Endothelial cell of umbilical vein (primary cell): ENCODE data around the gene PCDHGA1. TPM values are rescaled to one million over a fixed set of nuclear protein-coding genes. Genes with fewer than 3 reads are reported as not detected.
A peak's percentile ranks its signal among the peaks of the same experiment; 100 is the strongest.
"Not testable (repeated sequence)": the region's sequence is repeated elsewhere in the genome, so short reads cannot be mapped to it uniquely, and the experiment has no call there.

Source experiments
- BruUV-seq: library from RNA; stranded (reverse); fragments of 400-500 nt; replicated peaks from 2 replicates; lab custom pipeline; 2021; lab: Mats Ljungman, UMichigan
- CTCF ChIA-PET: fragments of 300-600, 350-600 bp; sonication (Branson Sonifier 250); formaldehyde crosslinking; loops from one replicate; lab custom pipeline; 2021; ENCODE audit warnings: antibody characterized with exemption, inconsistent platforms; lab: Charles Lee
- POLR2A ChIA-PET: fragments of 300-600, 350-600 bp; sonication (Branson Sonifier 250); formaldehyde crosslinking; loops from one replicate; lab custom pipeline; 2021; ENCODE audit warnings: antibody characterized with exemption, inconsistent platforms; lab: Charles Lee
- DNase-seq: peaks from one replicate; pipeline ENCODE4 v3.0.0-alpha.2; 2011; ENCODE audit warnings: low read depth, low spot score
- FAIRE-seq: peaks from 2 replicates; lab custom pipeline; 2011; peaks lifted over from hg19 to GRCh38; lab: Jason Lieb, UNC
- H2AFZ ChIP-seq: 2 replicates; pipeline ENCODE4 v1.6.0; 2012; ENCODE audit warnings: low read depth, low read length, control low read depth, inconsistent platforms
- H3K27ac ChIP-seq: 2 replicates; pipeline ENCODE4 v1.5.1; 2011; ENCODE audit warnings: low read depth, mild to moderate bottlenecking, control low read depth, low read length, moderate library complexity; ENCODE audit not compliant: insufficient read depth
- H3K27me3 ChIP-seq, 2 experiments: 2 replicates each; pipeline versions ENCODE4 v1.6.0 to v1.6.1; 2011; ENCODE audit warnings: low read length in 2 of 2, mixed read lengths in 1 of 2; ENCODE audit not compliant: control insufficient read depth in 2 of 2, insufficient read depth in 2 of 2
- H3K36me3 ChIP-seq, 2 experiments: 2 replicates in 1 of 2; 3 replicates in 1 of 2; pipeline ENCODE4 v1.5.1; 2011; ENCODE audit warnings: low read length in 2 of 2, mild to moderate bottlenecking in 1 of 2, moderate library complexity in 1 of 2; ENCODE audit not compliant: control insufficient read depth in 2 of 2, insufficient read depth in 2 of 2; ENCODE audit errors: extremely low read depth in 1 of 2
- H3K4me1 ChIP-seq: 3 replicates; pipeline ENCODE4 v1.5.1; 2011; ENCODE audit warnings: mild to moderate bottlenecking, low read length; ENCODE audit not compliant: control insufficient read depth, insufficient read depth; ENCODE audit errors: extremely low read depth
- H3K4me2 ChIP-seq: 2 replicates; pipeline ENCODE4 v1.6.1; 2011; ENCODE audit warnings: low read length, control low read depth, mixed read lengths; ENCODE audit not compliant: insufficient read depth
- H3K4me3 ChIP-seq, 3 experiments: fragments of 200-600 bp in 1 of 3; sonication (generic), shearing (Covaris generic) in 1 of 3; replicated peaks in 1 of 3; 2 replicates each; pipeline ENCODE4 v1.5.1; 2011 to 2016; ENCODE audit warnings: control low read depth in 3 of 3, low read length in 3 of 3, mild to moderate bottlenecking in 2 of 3, inconsistent platforms in 1 of 3, low read depth in 1 of 3, moderate library complexity in 1 of 3; ENCODE audit not compliant: insufficient read depth in 1 of 3
- H3K79me2 ChIP-seq: 2 replicates; pipeline ENCODE4 v1.6.0; 2012; ENCODE audit warnings: low read length, inconsistent platforms; ENCODE audit not compliant: control insufficient read depth, insufficient read depth
- H3K9ac ChIP-seq: replicated peaks from 2 replicates; pipeline ENCODE3; 2011; ENCODE audit warnings: low read length, control low read depth; ENCODE audit not compliant: insufficient read depth; ENCODE audit errors: extremely low read depth
- H3K9me1 ChIP-seq: replicated peaks from 3 replicates; pipeline ENCODE4 v1.6.0; 2011; ENCODE audit warnings: mild to moderate bottlenecking, low read length; ENCODE audit not compliant: control insufficient read depth, insufficient read depth; ENCODE audit errors: extremely low read depth
- H3K9me3 ChIP-seq: replicated peaks from 2 replicates; pipeline ENCODE4 v1.5.1; 2012; ENCODE audit warnings: low read length, inconsistent platforms; ENCODE audit not compliant: control insufficient read depth, insufficient read depth
- H4K20me1 ChIP-seq: replicated peaks from 2 replicates; pipeline ENCODE3; 2011; ENCODE audit warnings: mild to moderate bottlenecking, low read length; ENCODE audit not compliant: control insufficient read depth, insufficient read depth; ENCODE audit errors: extremely low read depth
- EZH2 ChIP-seq: IDR thresholded peaks from 2 replicates; pipeline ENCODE4 v1.6.1; 2012; ENCODE audit warnings: borderline replicate concordance, low read depth, mild to moderate bottlenecking, moderate library complexity, low read length, inconsistent platforms; ENCODE audit not compliant: severe bottlenecking
- dilution Hi-C: fragments of 300-500 bp; cut with MboI; formaldehyde crosslinking; loops from one replicate; pipeline ENCODE4 v1.15.0; 2019; ENCODE audit warnings: low sequenced_read_pairs; ENCODE audit not compliant: extremely low pct_ligation_motif_present
- intact Hi-C: fragments of 100-400 bp; cut with micrococcal nuclease; formaldehyde crosslinking; loops from one replicate; pipeline ENCODE4 v1.10.0; 2022
- polyA plus RNA-seq, 4 experiments: library from polyadenylated mRNA; depleted of rRNA in 3 of 4; stranded (reverse) in 3 of 4; unstranded in 1 of 4; fragments of >200 nt; gene quantifications; 2 replicates each; pipeline versions ENCODE4 v1.2.1 to v1.2.3, GENCODE V29; 2011 to 2012; ENCODE audit warnings: missing spikeins in 1 of 4
- total RNA-seq: library from RNA; stranded (reverse); gene quantifications from 2 replicates; pipeline ENCODE4 v1.2.3, GENCODE V29; 2021
- TF ChIP-seq, protein P1 (sequence below), 2 donors: IDR thresholded peaks; 1 replicate in 1 of 2; 2 replicates in 1 of 2; pipeline ENCODE4 v1.5.1; 2011; ENCODE audit warnings: low read length in 2 of 2, mild to moderate bottlenecking in 2 of 2, moderate library complexity in 2 of 2, control low read depth in 1 of 2, inconsistent platforms in 1 of 2, low read depth in 1 of 2; ENCODE audit not compliant: insufficient read depth in 1 of 2; ENCODE audit errors: extremely low read depth in 1 of 2

The PCDHGA1 gene
- total and polyA plus RNA-seq, 2 donors (not counting 3 experiments of a cell fraction or from before 2014, with no cell fraction given): 0.22 to 0.44 TPM

DNA sequence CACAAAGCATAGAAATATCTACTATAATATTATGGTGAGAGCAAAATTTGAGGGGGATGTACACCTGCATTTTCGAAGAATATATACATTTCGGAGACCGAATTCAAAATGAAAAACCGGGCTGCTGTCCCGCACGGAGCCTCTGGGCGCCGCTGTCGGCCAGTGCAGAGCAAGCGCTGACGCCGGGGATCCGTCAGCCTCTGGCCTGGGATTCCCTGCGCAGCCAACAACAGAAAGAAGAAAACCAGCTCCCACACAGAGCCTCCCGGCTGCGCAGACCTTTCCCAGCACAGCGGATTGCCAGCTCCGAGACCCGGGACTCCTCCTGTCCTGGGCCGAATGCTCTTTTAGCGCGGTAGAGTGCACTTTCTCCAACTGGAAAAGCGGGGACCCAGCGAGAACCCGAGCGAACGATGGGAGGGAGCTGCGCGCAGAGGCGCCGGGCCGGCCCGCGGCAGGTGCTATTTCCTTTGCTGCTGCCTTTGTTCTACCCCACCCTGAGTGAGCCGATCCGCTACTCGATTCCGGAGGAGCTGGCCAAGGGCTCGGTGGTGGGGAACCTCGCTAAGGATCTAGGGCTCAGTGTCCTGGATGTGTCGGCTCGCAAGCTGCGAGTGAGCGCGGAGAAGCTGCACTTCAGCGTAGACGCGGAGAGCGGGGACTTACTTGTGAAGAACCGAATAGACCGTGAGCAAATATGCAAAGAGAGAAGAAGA, 77.6 kb downstream of the PCDHGA1 start, which contains the start of gene PCDHGB6:
PCDHGB6 (plus strand) TSS at position 232 of the 716 bp plus-strand sequence; CDS start at position 414, 182 bp downstream.
- peak; percentile 39 for DNase-seq
- peak; percentile 73 for FAIRE-seq
- dilution Hi-C loops, H3K79me2 ChIP-seq, H3K9me1 ChIP-seq, intact Hi-C loops, H3K9me3 ChIP-seq, H3K27ac ChIP-seq, H3K4me1 ChIP-seq, H4K20me1 ChIP-seq, POLR2A ChIA-PET, H3K9ac ChIP-seq, H3K36me3 ChIP-seq: not testable (repeated sequence)
- peaks cover 53 to 80% of the 10 kb centered on the region in 2 experiments for H3K27me3 ChIP-seq
- TF ChIP-seq, protein P1, sequence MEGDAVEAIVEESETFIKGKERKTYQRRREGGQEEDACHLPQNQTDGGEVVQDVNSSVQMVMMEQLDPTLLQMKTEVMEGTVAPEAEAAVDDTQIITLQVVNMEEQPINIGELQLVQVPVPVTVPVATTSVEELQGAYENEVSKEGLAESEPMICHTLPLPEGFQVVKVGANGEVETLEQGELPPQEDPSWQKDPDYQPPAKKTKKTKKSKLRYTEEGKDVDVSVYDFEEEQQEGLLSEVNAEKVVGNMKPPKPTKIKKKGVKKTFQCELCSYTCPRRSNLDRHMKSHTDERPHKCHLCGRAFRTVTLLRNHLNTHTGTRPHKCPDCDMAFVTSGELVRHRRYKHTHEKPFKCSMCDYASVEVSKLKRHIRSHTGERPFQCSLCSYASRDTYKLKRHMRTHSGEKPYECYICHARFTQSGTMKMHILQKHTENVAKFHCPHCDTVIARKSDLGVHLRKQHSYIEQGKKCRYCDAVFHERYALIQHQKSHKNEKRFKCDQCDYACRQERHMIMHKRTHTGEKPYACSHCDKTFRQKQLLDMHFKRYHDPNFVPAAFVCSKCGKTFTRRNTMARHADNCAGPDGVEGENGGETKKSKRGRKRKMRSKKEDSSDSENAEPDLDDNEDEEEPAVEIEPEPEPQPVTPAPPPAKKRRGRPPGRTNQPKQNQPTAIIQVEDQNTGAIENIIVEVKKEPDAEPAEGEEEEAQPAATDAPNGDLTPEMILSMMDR (IDR thresholded peaks at IDR 0.05; ENCODE audit: extremely low read depth in 1 of 2, insufficient read depth in 1 of 2, low read depth in 1 of 2, low read length in 2 of 2): peak; percentile 72 to 74
- TF ChIP-seq EZH2: peak; percentile 26
- CTCF ChIA-PET: interaction anchor here (0.6 to 4.3 kb wide), 26 partner anchors 10 to 160 kb away, joined by 3 to 58 read pairs (median 4); partner anchors contain the start of genes PCDHGA1, PCDHGA11, PCDHGA12 and PCDHGA4
- H3K4me3 ChIP-seq: peak within 1 kb of the TSS in 2 of 3 experiments; percentile 25 to 32
- peak within 1 kb of the TSS; percentile 50 for H2AFZ ChIP-seq
- peak within 1 kb of the TSS; percentile 66 for H3K4me2 ChIP-seq
- BruUV-seq: TSS peak; percentile 18
